Nephron progenitor cell (in vitro differentiated cells): ENCODE measurements around the gene PGM5.

Experiments
- DNase-seq: peaks from one replicate; pipeline ENCODE4 v3.0.0; 2021
- H3K27ac Mint-ChIP-seq: 2 replicates; pipeline ENCODE4 v1.8.0; 2021; ENCODE audit warnings: mild to moderate bottlenecking, moderate library complexity, mixed read lengths
- H3K27me3 Mint-ChIP-seq: 2 replicates; pipeline ENCODE4 v1.8.0; 2021; ENCODE audit warnings: mild to moderate bottlenecking, low read depth, mixed read lengths; ENCODE audit not compliant: poor library complexity
- H3K36me3 Mint-ChIP-seq: 2 replicates; pipeline ENCODE4 v1.8.0; 2021; ENCODE audit warnings: low read depth, mixed read lengths
- H3K4me1 Mint-ChIP-seq: 2 replicates; pipeline ENCODE4 v1.8.0; 2021; ENCODE audit warnings: mixed read lengths
- H3K4me3 Mint-ChIP-seq: 2 replicates; pipeline ENCODE4 v1.8.0; 2021; ENCODE audit warnings: mild to moderate bottlenecking, moderate library complexity, mixed read lengths
- H3K9me3 Mint-ChIP-seq: 2 replicates; pipeline ENCODE4 v1.8.0; 2021; ENCODE audit warnings: mild to moderate bottlenecking, moderate library complexity, mixed read lengths
- CTCF ChIP-seq: fragments of 200-600 bp; sonication (generic); IDR thresholded peaks from 2 replicates; pipeline ENCODE4 v1.5.0; 2021; ENCODE audit warnings: antibody characterized with exemption

PGM5 gene

GRCh38 chr9:68541568-68541967 is 185.2 kb downstream of the PGM5 start:
- Mint-ChIP-seq H3K4me3 (no peak overlapping the region), H3K36me3 (no peaks in the 10 kb centered on the region), H3K9me3 (no peaks in the 10 kb centered on the region), H3K27me3 (peaks cover 30% of the 10 kb centered on the region), H3K4me1 (peaks cover 49% of the 10 kb centered on the region), H3K27ac (no peak overlapping the region)
- TF ChIP-seq CTCF: no peak
- no peak for DNase-seq

GRCh38 chr9:68545033-68545705 is 188.8 kb downstream of the PGM5 start:
- no peak for TF ChIP-seq CTCF
- no peaks in the 10 kb centered on the region for H3K9me3 Mint-ChIP-seq
- H3K27ac Mint-ChIP-seq: no peak overlapping the region
- no peaks in the 10 kb centered on the region for H3K36me3 Mint-ChIP-seq
- peaks cover 57% of the 10 kb centered on the region for H3K4me1 Mint-ChIP-seq
- no peak overlapping the region for H3K4me3 Mint-ChIP-seq
- no peak for DNase-seq
- peaks cover 37% of the 10 kb centered on the region for H3K27me3 Mint-ChIP-seq

GRCh38 chr9:68546596-68547390 is 190.4 kb downstream of the PGM5 start:
- no peak for TF ChIP-seq CTCF
- Mint-ChIP-seq H3K9me3 (no peaks in the 10 kb centered on the region), H3K36me3 (no peaks in the 10 kb centered on the region), H3K4me3 (no peak overlapping the region), H3K4me1 (peaks cover 49% of the 10 kb centered on the region), H3K27me3 (peaks cover 32% of the 10 kb centered on the region), H3K27ac (peak overlapping the region; percentile 27)
- DNase-seq: peak; percentile 46

GRCh38 chr9:68547417-68547816 is 191.0 kb downstream of the PGM5 start:
- Mint-ChIP-seq H3K4me3 (no peak overlapping the region), H3K27me3 (peaks cover 32% of the 10 kb centered on the region), H3K9me3 (no peaks in the 10 kb centered on the region), H3K36me3 (no peaks in the 10 kb centered on the region), H3K27ac (no peak overlapping the region), H3K4me1 (peaks cover 51% of the 10 kb centered on the region)
- DNase-seq: no peak
- no peak for TF ChIP-seq CTCF

GRCh38 chr9:68548241-68548640 is 191.8 kb downstream of the PGM5 start:
- Mint-ChIP-seq H3K4me1 (peaks cover 57% of the 10 kb centered on the region), H3K27ac (no peak overlapping the region), H3K9me3 (no peaks in the 10 kb centered on the region), H3K36me3 (no peaks in the 10 kb centered on the region), H3K4me3 (no peak overlapping the region), H3K27me3 (peaks cover 28% of the 10 kb centered on the region)
- TF ChIP-seq CTCF: no peak
- no peak for DNase-seq
